ENCODE data around the gene SUGT1.
"Not testable (repeated sequence)": the region's sequence is repeated elsewhere in the genome, so short reads cannot be mapped to it uniquely, and the experiment has no call there.

Gene SUGT1

GRCh38 chr13:52670726-52671125 is 18.1 kb downstream of the SUGT1 start:
- no peak for FAIRE-seq

GRCh38 chr13:52673465-52673864 is 20.8 kb downstream of the SUGT1 start:
- FAIRE-seq = no peak

GRCh38 chr13:52677823-52678222 is 25.2 kb downstream of the SUGT1 start:
- no peak for FAIRE-seq

GRCh38 chr13:52685806-52686205 is 33.2 kb downstream of the SUGT1 start:
- FAIRE-seq = not testable (repeated sequence)

GRCh38 chr13:52686376-52686775 is 33.7 kb downstream of the SUGT1 start:
- FAIRE-seq = no peak

GRCh38 chr13:52695856-52696255 is 43.2 kb downstream of the SUGT1 start:
- FAIRE-seq = no peak

GRCh38 chr13:52696566-52696965 is 43.9 kb downstream of the SUGT1 start:
- FAIRE-seq = no peak

GRCh38 chr13:52701728-52702465 is 49.3 kb downstream of the SUGT1 start:
- no peak for FAIRE-seq

GRCh38 chr13:52703482-52703881 is 50.8 kb downstream of the SUGT1 start:
- FAIRE-seq = no peak

- no peak for FAIRE-seq
These were observed 53.4 kb downstream of the SUGT1 start for GRCh38 chr13:52706081-52706480.

GRCh38 chr13:52707375-52707774 is 54.7 kb downstream of the SUGT1 start:
- no peak for FAIRE-seq

- FAIRE-seq = not testable (repeated sequence)
These were observed 55.6 kb downstream of the SUGT1 start for GRCh38 chr13:52708266-52708665.

GRCh38 chr13:52711286-52711685 is 58.6 kb downstream of the SUGT1 start:
- FAIRE-seq = no peak

GRCh38 chr13:52712385-52712784 is 59.7 kb downstream of the SUGT1 start:
- FAIRE-seq = no peak

GRCh38 chr13:52713894-52714293 is 61.3 kb downstream of the SUGT1 start:
- no peak for FAIRE-seq

GRCh38 chr13:52720904-52721303 is 68.3 kb downstream of the SUGT1 start:
- FAIRE-seq = not testable (repeated sequence)

GRCh38 chr13:52721356-52721755 is 68.7 kb downstream of the SUGT1 start:
- FAIRE-seq = not testable (repeated sequence)

- FAIRE-seq = no peak
These were observed 70.5 kb downstream of the SUGT1 start for GRCh38 chr13:52723181-52723580.

- no peak for FAIRE-seq
These were observed 72.7 kb downstream of the SUGT1 start for GRCh38 chr13:52725302-52725701.

GRCh38 chr13:52726258-52726657 is 73.6 kb downstream of the SUGT1 start:
- FAIRE-seq = no peak

GRCh38 chr13:52734075-52734623 is 81.5 kb downstream of the SUGT1 start:
- FAIRE-seq = no peak

GRCh38 chr13:52736891-52737290 is 84.3 kb downstream of the SUGT1 start:
- FAIRE-seq = no peak

- no peak for FAIRE-seq
These were observed 84.8 kb downstream of the SUGT1 start for GRCh38 chr13:52737451-52737850.

- no peak for FAIRE-seq
These were observed 85.3 kb downstream of the SUGT1 start for GRCh38 chr13:52737965-52738364.
